Measurements from ENCODE around the gene VDAC2.
A peak's percentile ranks its signal among the peaks of the same experiment; 100 is the strongest.

Gene VDAC2

GRCh38 chr10:75231672-75232581 lies 21.3 kb downstream of the VDAC2 start:
- DNase-seq = no peak

GRCh38 chr10:75233444-75234016 lies 22.9 kb downstream of the VDAC2 start:
- no peak for DNase-seq

- DNase-seq = peak; percentile 50 to 66
Observed at GRCh38 chr10:75234017-75234682, 23.6 kb downstream of the VDAC2 start.

- DNase-seq = no peak
Observed at GRCh38 chr10:75234683-75235374, 24.2 kb downstream of the VDAC2 start.

GRCh38 chr10:75235375-75236177 lies 25.0 kb downstream of the VDAC2 start, which contains the start of gene COMTD1:
Gene COMTD1, minus strand, starts transcription at chr10:75235957. Its CDS starts 29 bp downstream, at chr10:75235928.
- peak; percentile 77 to 79 for DNase-seq

GRCh38 chr10:75236178-75236825 lies 25.7 kb downstream of the VDAC2 start:
- DNase-seq = no peak

- no peak for DNase-seq
Observed at GRCh38 chr10:75238182-75239095, 27.8 kb downstream of the VDAC2 start.

- DNase-seq = no peak
Observed at GRCh38 chr10:75239096-75239790, 28.6 kb downstream of the VDAC2 start.

- no peak for DNase-seq
Observed at GRCh38 chr10:75240329-75241076, 29.9 kb downstream of the VDAC2 start.

- no peak for DNase-seq
Observed at GRCh38 chr10:75243426-75243825, 32.8 kb downstream of the VDAC2 start.

GRCh38 chr10:75244487-75245353 lies 34.1 kb downstream of the VDAC2 start:
- no peak for DNase-seq

GRCh38 chr10:75245354-75246250 lies 35.0 kb downstream of the VDAC2 start:
- DNase-seq = no peak

- no peak for DNase-seq
Observed at GRCh38 chr10:75246506-75246905, 35.9 kb downstream of the VDAC2 start.

- no peak for DNase-seq
Observed at GRCh38 chr10:75247797-75248196, 37.2 kb downstream of the VDAC2 start.

GRCh38 chr10:75250934-75251333 lies 40.3 kb downstream of the VDAC2 start:
- DNase-seq = no peak

GRCh38 chr10:75253281-75254220 lies 43.0 kb downstream of the VDAC2 start:
- DNase-seq = no peak
